Kidney tubule cell (primary cell): ENCODE measurements around the gene COX17.

Experiments
- DNase-seq: peaks from one replicate; pipeline ENCODE4 v3.0.0-alpha.2; 2018; ENCODE audit warnings: low spot score

The COX17 gene

GRCh38 chr3:119643528-119643927, 33.7 kb downstream of the COX17 start:
- peak; percentile 83 for DNase-seq

- peak; percentile 20 for DNase-seq
Observed at GRCh38 chr3:119642746-119643473, 34.3 kb downstream of the COX17 start.

GRCh38 chr3:119641416-119641815, 35.8 kb downstream of the COX17 start:
- no peak for DNase-seq

- peak; percentile 34 for DNase-seq
Observed at GRCh38 chr3:119639494-119640350, 37.5 kb downstream of the COX17 start.

GRCh38 chr3:119637679-119638477, 39.3 kb downstream of the COX17 start:
- DNase-seq = peak; percentile 94

GRCh38 chr3:119636891-119637611, 40.2 kb downstream of the COX17 start:
- DNase-seq = peak; percentile 56

- DNase-seq = peak; percentile 76
Observed at GRCh38 chr3:119636249-119636648, 41.0 kb downstream of the COX17 start.

GRCh38 chr3:119635719-119636118, 41.5 kb downstream of the COX17 start:
- DNase-seq = no peak

GRCh38 chr3:119632829-119633228, 44.4 kb downstream of the COX17 start:
- no peak for DNase-seq

- DNase-seq = no peak
Observed at GRCh38 chr3:119632216-119632615, 45.0 kb downstream of the COX17 start.

- DNase-seq = no peak
Observed at GRCh38 chr3:119631516-119631915, 45.7 kb downstream of the COX17 start.

GRCh38 chr3:119630880-119631329, 46.3 kb downstream of the COX17 start:
- DNase-seq = no peak

- DNase-seq = peak; percentile 45
Observed at GRCh38 chr3:119630128-119630879, 46.9 kb downstream of the COX17 start.

- peak; percentile 38 for DNase-seq
Observed at GRCh38 chr3:119628816-119629445, 48.3 kb downstream of the COX17 start.

- DNase-seq = no peak
Observed at GRCh38 chr3:119628390-119628789, 48.8 kb downstream of the COX17 start.

GRCh38 chr3:119627461-119627860, 49.7 kb downstream of the COX17 start:
- no peak for DNase-seq

- peak; percentile 12 for DNase-seq
Observed at GRCh38 chr3:119626196-119626595, 51.0 kb downstream of the COX17 start.

GRCh38 chr3:119625451-119626153, 51.6 kb downstream of the COX17 start:
- DNase-seq = no peak

GRCh38 chr3:119624002-119624720, 53.0 kb downstream of the COX17 start:
- DNase-seq = no peak
